DMS114 treated with DMSO at 0.1 percent for 48 hours (cell line): Measurements from ENCODE around the gene RAB9A.

Experiments
- DNase-seq: peaks from one replicate; lab custom pipeline; 2025; ENCODE audit not compliant: unreplicated experiment; lab: John Stamatoyannopoulos, UW

Gene RAB9A

GRCh38 chrX:13747836-13748235 lies 58.9 kb downstream of the RAB9A start:
- DNase-seq: peak; percentile 44

GRCh38 chrX:13748486-13748885 lies 59.6 kb downstream of the RAB9A start:
- DNase-seq: no peak

- peak; percentile 2 for DNase-seq
Measured at GRCh38 chrX:13750204-13750603, 61.3 kb downstream of the RAB9A start.

- DNase-seq: no peak
Measured at GRCh38 chrX:13750812-13751211, 61.9 kb downstream of the RAB9A start.

- DNase-seq: no peak
Measured at GRCh38 chrX:13752141-13752540, 63.2 kb downstream of the RAB9A start.

- DNase-seq: no peak
Measured at GRCh38 chrX:13752646-13753045, 63.7 kb downstream of the RAB9A start.

- DNase-seq: no peak
Measured at GRCh38 chrX:13754765-13755164, 65.8 kb downstream of the RAB9A start.

GRCh38 chrX:13755254-13755653 lies 66.3 kb downstream of the RAB9A start:
- DNase-seq: no peak

GRCh38 chrX:13756381-13756780 lies 67.5 kb downstream of the RAB9A start:
- DNase-seq: no peak

- DNase-seq: no peak
Measured at GRCh38 chrX:13759152-13759718, 70.3 kb downstream of the RAB9A start.
